Stimulated activated CD8-positive, alpha-beta memory T cell treated with anti-CD3 and anti-CD28 coated beads, Interleukin-4, amount 100 ng/mL, for 4 hours (primary cell): ENCODE data around the gene KRT4.

Source experiments
- DNase-seq, 2 donors: peaks; one replicate each; pipeline ENCODE4 v3.0.0-alpha.2; 2020; ENCODE audit warnings: low read depth in 2 of 2, low spot score in 1 of 2

Gene KRT4

GRCh38 chr12:52836491-52837412 is 22.8 kb upstream of the KRT4 start:
- DNase-seq = no peak

- DNase-seq = peak; percentile 48 to 72
Observed at GRCh38 chr12:52836042-52836466, 22.1 kb upstream of the KRT4 start.

- no peak for DNase-seq
Observed at GRCh38 chr12:52835271-52836041, 21.5 kb upstream of the KRT4 start.

DNA sequence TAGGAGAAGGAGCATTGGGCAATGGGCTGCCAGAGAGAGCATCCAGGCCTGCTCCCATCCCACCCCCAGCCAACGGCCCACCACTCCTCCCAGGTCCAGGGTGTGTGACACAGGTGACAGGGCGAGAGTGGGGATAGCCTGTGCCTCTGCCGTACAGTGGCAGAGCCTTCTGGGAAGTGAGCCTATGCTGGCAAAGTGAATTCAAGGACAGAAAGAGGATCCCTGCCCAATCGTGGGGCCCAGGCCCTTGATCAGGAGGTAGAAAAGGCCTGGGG is 20.7 kb upstream of the KRT4 start:
- no peak for DNase-seq

- no peak for DNase-seq
Observed at GRCh38 chr12:52833922-52834726, 20.2 kb upstream of the KRT4 start, which contains the start of gene KRT79. Gene KRT79 (minus strand): TSS chr12:52834311. CDS start chr12:52834260, 51 bp downstream.

DNA sequence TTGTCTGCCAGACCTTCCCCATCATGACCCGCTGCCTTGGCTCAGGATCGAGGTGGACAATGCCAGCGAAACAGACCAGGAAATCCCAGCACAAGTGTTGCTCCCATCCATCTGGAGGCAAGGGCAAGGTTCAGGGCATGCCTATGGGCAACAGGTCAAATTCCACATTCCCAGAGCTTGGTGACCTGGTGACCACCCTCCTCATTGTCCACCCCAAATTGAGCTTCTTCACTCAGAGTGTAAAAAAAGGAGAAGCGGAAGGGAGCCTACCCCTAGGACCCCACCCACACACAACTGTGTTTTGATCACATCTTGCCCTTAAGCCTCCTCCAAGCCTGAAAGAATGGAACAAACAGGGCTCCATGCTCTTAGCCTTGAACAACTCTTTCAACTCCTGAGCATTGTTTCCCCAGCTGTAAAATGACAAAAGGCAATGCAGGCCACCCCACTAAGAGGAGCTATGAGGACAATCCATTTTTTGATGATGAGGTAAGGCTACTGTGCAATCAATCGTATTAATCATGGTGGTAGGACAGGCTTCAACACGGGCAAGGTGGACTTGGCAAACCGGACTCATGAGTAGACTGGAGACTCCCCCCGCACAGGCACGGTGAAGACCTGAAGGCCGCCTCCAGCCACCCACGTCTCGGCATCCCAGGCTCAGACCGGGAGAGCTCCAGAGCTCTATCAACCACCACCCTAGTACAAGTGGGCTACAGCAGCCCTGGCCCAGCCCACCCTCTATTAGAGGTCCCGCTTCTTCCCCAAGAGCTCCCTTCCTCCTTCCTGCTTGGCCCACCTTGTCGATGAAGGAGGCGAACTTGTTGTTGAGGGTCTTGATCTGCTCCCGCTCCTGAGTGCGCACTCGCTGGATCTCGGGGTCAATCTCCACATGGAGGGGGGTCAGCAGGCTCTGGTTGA is 19.3 kb upstream of the KRT4 start:
- no peak for DNase-seq

- no peak for DNase-seq
Observed at GRCh38 chr12:52832451-52832850, 18.5 kb upstream of the KRT4 start.

DNA sequence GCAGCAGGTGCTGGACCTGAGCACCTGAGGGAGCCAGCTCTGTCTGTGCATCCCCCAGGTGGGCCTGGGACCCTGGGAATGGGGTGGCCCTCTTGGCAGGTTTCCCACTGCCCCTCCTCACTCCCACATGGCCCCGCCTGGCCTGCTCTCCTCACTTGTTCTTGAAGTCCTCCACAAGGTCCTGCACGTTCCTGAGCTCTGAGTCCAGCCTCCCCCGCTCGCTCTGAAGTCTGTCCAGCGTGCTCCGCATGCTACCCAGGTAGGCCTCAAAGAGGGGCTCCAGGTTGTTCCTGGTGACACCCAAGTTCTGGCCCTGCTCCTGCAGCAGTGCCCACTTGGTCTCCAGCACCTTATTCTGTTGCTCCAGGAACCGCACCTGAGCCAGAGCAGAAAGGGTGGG is 17.3 kb upstream of the KRT4 start:
- DNase-seq = no peak

DNA sequence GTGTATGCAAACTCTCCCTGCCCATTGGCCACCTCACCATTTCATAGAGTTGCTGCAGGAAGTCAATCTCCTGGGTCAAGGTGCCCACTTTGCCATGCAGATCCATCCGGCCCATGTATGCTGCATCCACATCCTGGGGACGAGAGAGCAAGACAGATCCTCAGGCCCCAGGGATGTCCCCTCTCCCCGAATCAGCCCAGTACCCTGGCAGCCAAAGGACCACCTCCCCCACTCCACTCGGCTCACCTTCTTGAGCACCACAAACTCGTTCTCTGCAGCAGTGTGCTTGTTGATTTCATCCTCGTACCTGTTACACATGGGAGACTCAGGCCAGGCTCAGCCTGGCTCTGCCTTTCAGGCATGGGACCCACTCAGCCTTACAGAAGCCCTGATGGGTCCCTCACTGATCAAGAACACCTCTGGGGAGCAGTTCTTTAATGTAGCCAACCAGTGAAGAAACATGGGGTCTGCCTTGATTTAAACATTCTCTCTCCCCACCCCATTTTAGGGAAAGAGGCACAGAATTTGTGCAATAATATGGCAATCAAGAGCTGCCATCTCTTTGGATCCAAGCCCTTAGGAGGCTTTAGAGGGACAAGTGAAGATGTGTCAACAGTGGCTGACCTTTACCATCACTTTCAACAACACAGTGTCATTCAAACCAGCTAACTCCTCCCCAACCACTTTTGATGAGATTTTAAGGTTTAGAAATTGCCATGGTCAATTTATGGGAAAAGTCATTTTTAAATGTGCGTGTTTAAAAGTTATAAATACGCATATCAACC is 16.3 kb upstream of the KRT4 start:
- no peak for DNase-seq

GRCh38 chr12:52828591-52829021 is 14.7 kb upstream of the KRT4 start:
- DNase-seq = no peak

- no peak for DNase-seq
Observed at GRCh38 chr12:52828156-52828555, 14.2 kb upstream of the KRT4 start.

GRCh38 chr12:52827499-52828090 is 13.7 kb upstream of the KRT4 start:
- no peak for DNase-seq

DNA sequence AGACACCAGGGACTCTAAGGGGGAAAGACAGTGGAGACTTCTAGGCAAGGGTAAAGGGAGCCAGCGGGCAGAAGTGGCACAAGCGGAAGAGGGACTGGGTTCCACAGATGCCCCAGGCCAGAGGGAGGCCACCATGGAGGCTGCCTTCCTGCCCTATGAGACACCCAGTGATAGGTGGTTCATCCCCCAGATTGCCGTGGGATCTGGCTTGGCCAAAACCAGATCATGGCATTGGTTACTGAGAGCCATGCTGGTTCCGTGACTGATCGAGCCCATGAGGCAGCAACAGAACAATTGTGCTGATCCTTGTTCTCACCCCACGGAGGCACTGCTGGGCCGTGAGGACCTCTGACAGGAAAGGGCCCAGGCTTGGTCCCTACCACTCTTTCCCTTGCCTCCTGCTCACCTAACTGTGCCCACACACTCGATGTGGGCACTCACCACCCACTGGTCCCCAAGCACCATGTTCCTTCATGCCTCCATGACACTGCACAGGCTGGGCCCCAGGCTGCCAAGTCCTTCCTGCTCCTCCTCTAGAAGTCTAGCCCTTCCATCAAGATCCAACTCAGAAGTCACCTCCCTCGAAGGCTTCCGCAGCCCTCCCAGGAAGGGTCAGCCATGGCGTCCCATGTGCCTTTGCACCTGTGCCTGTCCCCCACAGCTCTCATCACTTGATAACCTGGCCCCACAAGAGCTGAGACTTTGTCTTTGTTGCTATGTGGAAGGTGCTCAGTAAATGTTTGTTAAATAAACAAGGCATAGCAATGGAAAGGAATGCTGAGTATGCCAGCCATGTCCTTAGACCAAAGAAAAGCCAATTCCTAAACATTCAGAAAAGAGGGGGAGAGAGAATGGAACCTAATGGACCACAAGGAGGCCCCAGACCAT is 12.9 kb upstream of the KRT4 start:
- DNase-seq = no peak

DNA sequence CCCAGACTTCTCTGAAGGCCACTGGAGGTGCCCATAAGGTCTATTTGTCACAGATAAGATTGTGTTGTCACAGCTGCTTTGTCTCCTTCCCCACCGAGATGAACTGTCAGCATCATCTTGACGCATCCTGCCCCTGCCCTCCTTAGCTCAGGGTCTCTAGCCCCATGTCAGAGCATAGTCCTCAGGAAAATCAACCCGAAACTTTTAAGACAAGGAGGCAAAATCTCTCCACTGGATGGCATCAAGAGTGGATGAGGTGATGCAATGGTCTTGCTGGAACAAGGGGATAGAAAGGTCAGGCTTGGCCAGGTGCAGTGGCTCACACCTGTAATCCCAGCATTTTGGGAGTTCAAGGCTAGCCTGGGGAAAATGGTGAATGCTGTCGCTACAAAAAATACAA is 12.0 kb upstream of the KRT4 start:
- DNase-seq = no peak

- DNase-seq = no peak
Observed at GRCh38 chr12:52824741-52825410, 11.0 kb upstream of the KRT4 start.

GRCh38 chr12:52823761-52824450 is 10.0 kb upstream of the KRT4 start:
- DNase-seq = no peak
